Stimulated activated naive CD8-positive, alpha-beta T cell treated with anti-CD3 and anti-CD28 coated beads, Interleukin-15, Interleukin-2, amounts not matched to agents 100 U/mL and 50 U/mL, for 24 hours (primary cell): Measurements from ENCODE around the gene SLC44A5.
"Not testable (repeated sequence)": the region's sequence is repeated elsewhere in the genome, so short reads cannot be mapped to it uniquely, and the experiment has no call there.

Source experiments
- ATAC-seq: fragments of 150-1000 bp; cut with Tn5 transposase; one replicate; pipeline ENCODE4 v1.10.0; 2021
- DNase-seq: peaks from one replicate; pipeline ENCODE4 v3.0.0; 2021

The SLC44A5 gene

DNA sequence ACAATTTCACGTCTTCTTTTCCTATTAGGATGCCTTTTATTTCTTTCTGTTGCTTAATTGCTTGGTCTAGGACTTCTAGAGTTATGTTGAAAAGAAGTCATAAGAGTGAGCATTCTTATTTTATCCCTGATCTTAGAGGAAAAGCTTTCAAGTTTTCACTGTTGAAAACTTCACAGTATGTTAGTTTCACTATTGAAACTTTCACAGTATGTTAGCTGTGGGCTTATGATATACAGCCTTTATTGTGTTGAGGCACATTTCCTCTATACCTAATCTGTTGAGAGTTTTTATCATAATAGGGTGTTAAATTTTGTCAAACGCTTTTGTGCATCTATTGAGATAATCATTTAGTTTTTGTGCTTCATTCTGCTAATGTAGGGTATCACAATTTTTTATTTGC is 249.7 kb downstream of the SLC44A5 start:
- DNase-seq (no peak), ATAC-seq (no peak)

- not testable (repeated sequence) for ATAC-seq, DNase-seq
Measured at GRCh38 chr1:75354267-75354666, 256.6 kb downstream of the SLC44A5 start.

- DNase-seq = no peak
Measured at GRCh38 chr1:75353051-75353450, 257.9 kb downstream of the SLC44A5 start.

DNA sequence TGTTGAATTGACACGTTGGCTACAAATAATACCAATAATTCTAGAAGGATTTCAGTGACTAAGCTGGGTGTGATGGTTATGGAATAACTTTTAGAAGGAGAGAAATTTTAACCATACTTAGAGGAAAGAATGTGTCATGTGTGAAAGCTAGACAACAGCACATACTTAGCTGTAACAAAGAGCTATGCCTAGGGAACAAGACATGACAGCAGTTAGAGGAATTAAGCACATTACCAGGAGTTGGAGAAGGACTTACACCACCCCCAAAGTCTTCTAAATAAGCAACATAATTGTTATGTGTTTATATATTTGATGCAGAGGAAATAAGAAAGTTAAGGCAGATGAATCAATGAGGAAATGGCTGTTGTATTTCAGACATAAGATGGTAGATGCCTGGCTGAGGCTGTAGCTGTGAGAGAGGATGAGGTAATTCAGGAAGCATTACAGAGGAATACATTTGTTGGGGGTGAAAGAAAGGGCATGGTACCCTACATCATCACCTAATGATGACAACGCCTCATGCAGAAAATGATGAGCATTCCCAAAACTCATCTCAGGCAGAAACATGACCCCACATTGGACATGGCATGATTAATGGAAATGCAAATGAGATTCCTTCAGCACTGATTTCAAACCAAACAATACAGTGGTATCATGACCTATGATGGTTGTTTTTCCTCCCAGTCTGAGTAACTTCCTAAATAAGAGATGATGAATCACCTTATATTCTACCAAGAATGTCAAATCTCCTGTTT is 265.2 kb downstream of the SLC44A5 start:
- DNase-seq = no peak

More at GRCh38 chr1:75353051-75353450, 257.9 kb downstream of the SLC44A5 start:
- no peak for ATAC-seq

GRCh38 chr1:75342786-75343185 is 268.1 kb downstream of the SLC44A5 start:
- DNase-seq (no peak), ATAC-seq (no peak)

More for the DNA sequence above, 265.2 kb downstream of the SLC44A5 start:
- no peak for ATAC-seq

- DNase-seq (no peak), ATAC-seq (no peak)
Measured at GRCh38 chr1:75341537-75341936, 269.4 kb downstream of the SLC44A5 start.

- ATAC-seq = peak; percentile 57
- DNase-seq = no peak
Measured at GRCh38 chr1:75338616-75339483, 272.1 kb downstream of the SLC44A5 start.

DNA sequence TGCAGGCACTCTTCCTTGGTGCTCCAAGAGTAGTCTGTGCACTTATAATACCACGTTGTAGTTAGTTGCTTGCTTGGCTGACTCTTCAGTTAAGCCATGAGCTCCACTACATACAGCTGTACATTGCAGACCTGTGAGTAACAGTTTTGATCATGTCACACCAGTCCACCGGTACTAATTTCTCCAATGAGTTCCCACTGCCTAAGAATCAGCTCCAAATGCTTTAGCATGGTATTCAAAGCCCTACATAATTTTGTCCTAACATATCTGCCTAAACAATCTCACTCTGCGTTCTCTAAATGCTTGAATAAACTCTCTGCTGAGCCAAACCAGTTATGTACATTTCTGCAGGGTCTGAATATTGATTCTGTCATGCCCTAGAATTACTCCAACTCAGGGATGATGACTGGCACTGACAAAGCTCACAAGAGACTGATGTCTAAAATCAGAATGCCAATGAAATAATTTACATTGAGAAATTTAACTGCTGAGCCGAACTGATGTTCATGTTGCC is 276.0 kb downstream of the SLC44A5 start:
- no peak for DNase-seq
- no peak for ATAC-seq

GRCh38 chr1:75330624-75331023 is 280.3 kb downstream of the SLC44A5 start:
- no peak for ATAC-seq
- DNase-seq = no peak

DNA sequence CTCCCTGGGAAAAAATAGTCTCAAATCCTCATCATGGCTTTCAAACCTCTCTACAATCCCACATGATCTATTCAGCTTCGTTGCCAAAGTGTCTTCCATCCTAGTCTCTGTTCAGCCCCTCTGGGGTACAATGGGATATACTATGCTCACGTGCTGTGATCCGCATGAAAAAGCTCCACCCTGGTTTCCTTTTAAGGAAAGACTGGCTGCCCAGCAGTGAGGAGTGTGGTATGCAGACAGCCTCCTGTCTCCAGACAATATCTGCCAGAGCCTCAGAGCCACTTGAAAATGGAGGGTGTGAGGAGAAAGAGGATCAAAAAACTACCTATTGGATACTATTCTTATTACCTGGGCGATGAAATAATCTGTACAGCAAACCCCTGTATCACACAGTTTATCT is 282.2 kb downstream of the SLC44A5 start:
- ATAC-seq (no peak), DNase-seq (no peak)

DNA sequence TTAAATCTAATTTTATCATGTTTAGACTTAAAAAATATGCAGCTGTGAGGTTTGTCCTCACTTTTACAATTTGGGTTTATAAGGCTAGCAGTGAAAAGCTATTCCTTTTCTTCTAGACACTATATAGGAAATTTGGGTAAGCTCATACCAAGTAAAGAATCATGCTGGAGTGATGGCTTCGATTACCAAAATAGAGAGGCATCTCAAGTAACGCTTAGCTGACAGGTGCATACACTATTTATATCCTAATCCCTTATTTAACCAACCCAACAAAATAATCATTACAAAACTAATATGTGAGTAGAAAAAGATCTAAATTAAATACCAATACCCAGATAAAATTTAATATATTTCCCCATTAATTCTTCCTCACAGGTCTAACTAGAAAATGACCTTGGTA is 283.5 kb downstream of the SLC44A5 start:
- ATAC-seq (no peak), DNase-seq (no peak)

GRCh38 chr1:75317976-75318375 is 292.9 kb downstream of the SLC44A5 start:
- DNase-seq = no peak
- no peak for ATAC-seq

- ATAC-seq (no peak), DNase-seq (no peak)
Measured at GRCh38 chr1:75316230-75316629, 294.7 kb downstream of the SLC44A5 start.

DNA sequence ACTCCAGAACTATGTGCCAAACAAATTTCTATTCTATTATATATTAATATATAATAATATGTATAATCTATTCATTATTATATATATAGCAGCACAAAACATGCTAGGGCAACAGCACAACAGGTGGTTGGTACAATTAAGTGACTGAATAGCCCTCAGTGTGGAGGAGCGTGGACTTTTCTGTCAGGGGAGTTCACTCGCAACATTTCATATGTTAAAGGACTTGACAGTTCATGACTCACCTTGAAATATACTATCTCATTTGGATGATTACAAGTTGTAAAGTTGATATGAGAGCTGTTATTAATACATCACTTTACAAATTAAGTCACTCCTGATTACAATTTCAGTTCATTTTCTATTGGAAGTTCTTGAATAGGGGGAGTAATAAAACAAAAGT is 298.3 kb downstream of the SLC44A5 start:
- ATAC-seq (no peak), DNase-seq (no peak)

- ATAC-seq = no peak
- no peak for DNase-seq
Measured at GRCh38 chr1:75310067-75310466, 300.8 kb downstream of the SLC44A5 start.

DNA sequence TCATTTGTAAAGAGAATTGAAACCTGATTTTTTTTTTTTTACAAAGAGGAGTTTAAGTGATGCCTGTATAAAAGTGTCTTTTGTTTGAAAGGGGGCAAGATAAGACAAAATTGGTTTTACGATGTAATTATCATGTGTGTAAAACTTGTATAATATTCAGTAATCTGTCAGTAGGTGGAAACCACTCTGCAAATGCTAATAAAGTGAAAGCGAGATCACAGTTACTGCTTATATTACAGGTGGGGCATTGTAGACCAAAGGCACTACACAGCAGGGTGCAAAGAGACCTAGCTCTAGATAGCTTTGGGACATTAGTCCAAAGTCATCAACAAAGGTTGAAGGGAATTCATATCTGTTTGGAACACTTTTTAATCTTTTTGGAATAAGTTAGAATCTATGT is 302.5 kb downstream of the SLC44A5 start:
- no peak for ATAC-seq

DNA sequence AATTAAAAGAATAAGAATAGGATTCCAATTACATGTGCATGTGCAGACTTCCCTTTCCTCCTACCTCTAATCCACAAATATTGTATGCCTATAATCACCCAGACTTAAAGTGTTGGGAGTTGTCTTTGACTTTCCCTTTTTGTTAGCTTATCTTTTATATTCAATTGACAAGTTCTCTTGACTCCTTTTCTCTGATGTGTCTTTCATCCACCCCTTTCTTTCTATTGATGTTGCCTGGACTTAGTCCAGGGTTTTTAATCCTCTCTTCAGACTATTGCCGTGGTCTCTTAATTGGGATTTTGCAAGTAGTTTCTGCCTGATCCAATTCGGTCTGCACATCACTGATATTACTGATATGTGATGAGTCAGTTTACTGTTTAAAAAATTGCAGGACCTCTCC is 305.9 kb downstream of the SLC44A5 start:
- ATAC-seq (no peak), DNase-seq (no peak)

More for the DNA sequence above, 302.5 kb downstream of the SLC44A5 start:
- DNase-seq = no peak

GRCh38 chr1:75293270-75293669 is 317.6 kb downstream of the SLC44A5 start:
- DNase-seq (no peak), ATAC-seq (no peak)

- no peak for DNase-seq
- ATAC-seq = no peak
Measured at GRCh38 chr1:75292013-75292412, 318.9 kb downstream of the SLC44A5 start.

- no peak for ATAC-seq
- DNase-seq = no peak
Measured at GRCh38 chr1:75276385-75276784, 334.5 kb downstream of the SLC44A5 start.

DNA sequence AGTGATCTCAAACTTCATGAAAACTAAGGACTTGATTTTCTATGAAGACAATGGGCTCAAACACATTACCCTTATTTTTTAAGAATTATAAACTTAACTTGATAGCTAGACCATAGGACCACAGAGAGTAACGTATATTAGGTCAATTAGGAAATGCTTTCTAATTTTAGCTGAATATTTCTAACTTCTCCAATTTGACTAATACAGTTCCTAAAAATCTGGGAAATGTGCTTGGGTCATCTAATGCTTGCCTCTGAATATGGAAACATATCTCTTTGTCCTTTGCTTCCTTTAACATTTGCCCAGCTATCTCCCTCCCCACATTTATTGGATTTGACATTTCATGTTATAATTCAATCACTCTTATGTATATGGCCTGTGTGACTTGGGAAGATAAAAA is 335.3 kb downstream of the SLC44A5 start:
- DNase-seq (no peak), ATAC-seq (no peak)

GRCh38 chr1:75274920-75275506 is 335.9 kb downstream of the SLC44A5 start:
- DNase-seq (no peak), ATAC-seq (no peak)

DNA sequence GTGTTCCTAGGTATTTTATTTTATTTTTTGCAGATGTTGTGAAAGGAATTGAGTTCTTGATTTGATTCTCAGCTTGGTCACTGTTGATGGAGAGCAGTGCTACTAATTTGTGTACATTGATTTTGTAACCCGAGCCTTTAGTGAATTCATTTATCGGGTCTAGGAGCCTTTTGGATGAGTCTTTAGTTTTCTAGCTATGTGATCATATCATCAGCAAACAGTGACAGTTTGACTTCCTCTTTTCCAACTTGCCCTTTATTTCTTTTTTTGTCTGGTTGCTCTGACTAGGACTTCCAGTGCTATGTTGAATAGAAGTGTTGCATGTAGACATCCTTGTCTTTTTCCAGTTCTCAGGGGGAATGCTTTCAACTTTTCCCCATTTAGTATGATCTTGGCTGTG is 337.8 kb downstream of the SLC44A5 start:
- DNase-seq (no peak), ATAC-seq (no peak)
